GM12891 (cell line): ENCODE results near the gene CEP72.

Source experiments
- PAX5 ChIP-seq: IDR thresholded peaks from 2 replicates; pipeline ENCODE4 v1.6.1; 2011; ENCODE audit warnings: low read length, moderate library complexity, mild to moderate bottlenecking; ENCODE audit not compliant: insufficient read depth, severe bottlenecking
- POLR2A ChIP-seq: IDR thresholded peaks from 2 replicates; pipeline ENCODE4 v1.6.1; 2011; ENCODE audit warnings: low read depth, low read length, control low read depth
- POLR2AphosphoS5 ChIP-seq: IDR thresholded peaks from 2 replicates; pipeline ENCODE4 v1.6.1; 2011; ENCODE audit warnings: low read depth, low read length, control low read depth
- POU2F2 ChIP-seq: IDR thresholded peaks from 2 replicates; pipeline ENCODE4 v1.6.1; 2011; ENCODE audit warnings: low read depth, mild to moderate bottlenecking, control low read depth, low read length, moderate library complexity
- SPI1 ChIP-seq: IDR thresholded peaks from 2 replicates; pipeline ENCODE4 v1.6.1; 2011; ENCODE audit warnings: low read depth, low read length, control low read depth
- TAF1 ChIP-seq: IDR thresholded peaks from 2 replicates; pipeline ENCODE4 v1.6.1; 2011; ENCODE audit warnings: low read depth, low read length, control low read depth

DNA sequence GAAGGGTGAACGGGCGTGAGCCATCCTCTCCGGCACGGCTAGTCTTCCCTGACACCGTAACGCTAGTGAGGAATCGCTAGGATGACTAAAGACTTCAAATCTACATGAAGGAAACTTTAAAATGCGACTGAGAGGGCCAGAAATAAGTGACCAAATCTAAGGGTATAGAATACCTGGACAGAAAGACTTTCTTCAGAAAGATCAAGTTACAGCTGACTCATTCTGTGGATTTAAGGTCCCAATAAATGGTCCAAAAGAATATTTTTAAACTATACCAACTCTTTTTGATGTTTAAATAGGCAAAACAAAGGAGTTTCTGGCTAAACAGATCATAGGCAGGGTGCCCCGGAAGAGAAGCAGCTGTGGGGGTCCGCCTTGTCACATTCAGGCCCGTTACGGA lies 38.9 kb upstream of the CEP72 start:
- no peak for TF ChIP-seq POLR2A
- no peak for TF ChIP-seq POLR2AphosphoS5
- TF ChIP-seq TAF1: no peak
- TF ChIP-seq SPI1: no peak
- no peak for TF ChIP-seq PAX5
- no peak for TF ChIP-seq POU2F2
